Midbrain (tissue), 1 donor: ENCODE measurements around the gene ROBO1.
"Not testable (repeated sequence)": the region's sequence is repeated elsewhere in the genome, so short reads cannot be mapped to it uniquely, and the experiment has no call there.

Source experiments
- DNase-seq: peaks from one replicate; lab custom pipeline; 2025; lab: John Stamatoyannopoulos, UW

Gene ROBO1

DNA sequence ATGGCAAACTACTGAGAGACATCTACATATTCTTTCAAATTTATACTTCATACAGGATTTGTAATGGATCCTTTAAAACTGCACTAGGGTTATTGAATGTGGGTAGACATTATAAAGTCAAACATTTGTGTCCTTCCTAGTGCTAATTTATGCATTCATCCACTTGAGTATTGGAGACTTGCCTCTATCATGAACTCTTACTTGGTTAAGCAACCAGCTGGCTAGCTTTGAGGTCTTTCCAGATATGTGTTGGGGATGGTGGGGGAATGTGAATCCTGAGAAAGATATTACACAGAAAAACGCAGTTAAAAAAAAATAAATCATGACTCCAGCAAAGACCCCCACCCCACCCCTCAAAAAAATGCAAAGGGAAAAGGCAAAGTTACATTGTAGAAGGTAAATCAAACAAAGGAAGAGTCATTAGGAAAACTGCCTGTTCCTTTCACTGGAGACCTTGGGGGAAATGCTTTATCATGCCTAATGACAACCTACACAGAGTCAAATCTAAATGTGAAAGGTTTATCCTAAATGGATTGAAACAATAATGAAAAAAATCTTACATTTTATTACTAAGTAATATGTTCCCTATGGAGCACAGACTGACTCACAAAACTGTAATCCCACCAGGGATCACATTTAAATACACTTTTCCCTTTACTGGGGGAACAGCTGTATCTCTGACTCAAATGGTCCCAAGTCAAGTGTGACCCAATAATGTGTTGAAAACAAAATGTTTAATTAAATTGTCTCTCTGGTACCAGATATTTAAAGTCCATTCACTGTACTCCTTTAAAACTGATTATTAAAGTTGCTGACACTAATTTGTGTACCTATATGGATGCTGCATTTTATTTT, 522.3 kb downstream of the ROBO1 start:
- DNase-seq, result no peak

DNA sequence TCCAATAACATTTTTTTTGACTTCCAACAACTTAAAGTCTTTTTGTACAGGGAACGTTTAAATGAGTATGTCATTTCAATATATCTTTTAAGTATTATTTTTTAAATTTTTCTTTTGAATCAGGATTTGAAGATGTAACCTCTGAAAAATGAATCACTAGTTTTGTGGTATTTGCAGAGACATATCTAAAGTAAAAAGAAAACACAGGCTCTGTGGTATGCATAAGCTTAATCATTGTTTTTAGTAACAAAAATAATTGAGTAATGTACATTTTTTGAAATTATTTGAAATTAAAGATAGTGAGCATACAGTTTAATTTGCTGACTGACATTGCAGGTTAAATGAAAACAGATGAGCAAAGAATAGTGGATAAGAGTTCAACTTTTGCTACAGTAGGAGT, 531.3 kb downstream of the ROBO1 start:
- DNase-seq, result no peak

DNA sequence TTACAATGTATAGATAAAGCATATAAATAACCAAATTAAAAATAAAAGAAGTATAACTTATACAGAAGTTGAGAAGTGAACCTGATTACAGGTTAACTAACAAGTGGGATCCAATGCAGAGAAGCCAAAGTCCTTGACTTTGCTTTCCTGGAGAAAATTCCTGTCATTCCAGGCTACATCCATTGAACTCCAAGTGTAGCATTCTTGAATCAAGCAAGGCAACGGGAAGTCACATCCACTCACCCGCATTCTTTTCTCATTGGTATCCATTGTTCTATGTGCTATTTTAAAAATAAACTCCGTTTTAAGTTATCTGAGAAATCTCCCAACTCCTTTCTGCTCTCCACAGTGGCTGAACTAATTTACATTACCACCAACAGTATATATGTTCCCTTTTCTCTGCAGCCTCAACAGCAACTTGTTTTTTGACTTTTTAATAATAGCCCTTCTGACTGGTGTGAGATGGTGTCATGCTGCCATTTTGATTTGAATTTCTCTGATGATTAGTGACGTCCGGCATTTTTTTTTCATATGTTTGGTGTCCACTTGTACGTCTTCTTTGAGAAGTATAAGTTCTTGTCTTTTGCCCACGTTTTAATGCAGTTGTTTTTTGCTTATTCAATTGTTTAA, 534.3 kb downstream of the ROBO1 start:
- DNase-seq, result no peak

DNA sequence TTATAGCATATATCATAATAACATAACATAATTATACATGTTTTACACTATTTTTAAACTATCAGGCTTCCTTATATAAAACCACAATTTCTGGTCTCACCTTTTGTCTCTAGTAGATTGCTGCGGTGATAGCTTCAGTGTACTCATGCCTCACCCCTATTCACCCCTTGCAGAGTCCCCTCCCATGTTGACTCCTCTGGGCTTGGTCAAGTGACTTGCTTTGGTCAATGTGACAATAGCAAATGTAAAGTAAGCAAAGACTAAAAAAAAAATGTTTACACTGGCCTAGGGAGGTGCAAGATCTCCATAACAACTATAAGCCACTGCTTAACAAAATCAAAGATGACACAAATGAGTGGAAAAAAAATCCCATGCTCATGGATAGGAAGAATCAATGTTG, 537.5 kb downstream of the ROBO1 start:
- no peak for DNase-seq

DNA sequence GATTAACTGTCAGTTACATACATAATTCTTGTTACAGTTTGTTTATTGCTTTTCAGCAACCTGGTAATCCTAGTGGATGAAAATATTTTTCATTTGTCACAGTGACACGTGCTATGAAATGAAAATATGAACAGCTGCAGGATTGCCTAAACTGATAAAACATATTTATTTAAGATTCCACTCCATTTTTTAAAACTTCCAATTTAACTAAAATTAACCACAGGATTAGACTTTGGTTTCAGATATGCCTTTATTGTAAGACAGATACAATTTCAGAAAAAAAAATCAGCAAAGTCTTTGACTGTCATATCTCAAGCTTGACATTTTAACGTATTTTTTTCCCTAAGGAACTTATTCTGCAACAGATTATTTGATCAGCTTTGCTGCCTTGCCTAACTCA, 550.7 kb downstream of the ROBO1 start:
- no peak for DNase-seq

DNA sequence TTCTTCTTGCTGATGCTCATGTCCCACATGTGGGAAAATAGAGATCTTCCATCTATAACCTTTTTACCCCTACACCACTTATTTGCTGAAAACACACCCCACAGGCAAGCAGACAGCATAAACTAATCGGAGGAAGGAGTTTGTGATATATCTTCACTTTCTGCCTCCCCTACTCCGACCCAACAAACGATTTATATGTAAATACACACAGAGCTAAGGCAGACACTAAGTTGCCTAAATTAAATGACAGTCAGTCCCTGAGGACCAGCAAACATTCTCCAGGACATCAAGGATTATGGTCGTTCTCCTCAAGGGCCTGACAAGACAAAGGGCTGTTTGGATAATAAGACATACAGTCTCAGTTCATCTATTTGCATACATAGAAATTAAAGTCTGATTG, 552.5 kb downstream of the ROBO1 start:
- no peak for DNase-seq

DNA sequence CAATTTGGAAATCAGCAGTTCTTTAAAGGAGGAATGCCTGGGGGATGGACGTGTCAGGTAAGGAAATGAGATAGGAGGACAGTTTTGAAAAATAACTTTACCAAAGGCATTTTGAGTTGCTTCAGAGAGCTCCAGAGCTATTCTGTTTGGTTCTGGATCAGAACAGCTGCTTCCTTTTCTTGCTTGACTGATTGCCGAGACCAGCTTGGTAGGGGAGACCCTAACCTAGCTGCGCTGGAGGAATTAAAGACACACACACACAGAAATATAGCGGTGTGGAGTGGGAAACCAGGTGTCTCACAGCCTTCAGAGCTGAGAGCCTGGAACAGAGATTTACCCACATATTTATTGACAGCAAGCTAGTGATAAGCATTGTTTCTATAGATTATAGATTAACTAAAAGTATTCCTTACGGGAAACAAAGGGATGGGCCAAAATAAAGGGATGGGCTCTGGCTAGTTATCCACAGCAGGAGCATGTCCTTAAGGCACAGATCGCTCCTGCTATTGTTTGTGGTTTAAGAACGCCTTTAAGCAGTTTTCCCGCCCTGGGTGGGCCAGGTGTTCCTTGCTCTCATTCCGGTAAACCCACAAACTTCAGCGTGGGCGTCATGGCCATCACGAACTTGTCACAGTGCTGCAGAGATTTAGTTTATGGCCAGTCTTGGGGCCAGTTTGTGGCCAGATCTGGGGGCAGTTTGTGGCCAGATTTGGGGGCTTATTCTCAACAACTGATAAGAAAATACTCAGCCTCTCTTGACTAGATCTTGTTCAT, 556.0 kb downstream of the ROBO1 start:
- DNase-seq, result no peak

DNA sequence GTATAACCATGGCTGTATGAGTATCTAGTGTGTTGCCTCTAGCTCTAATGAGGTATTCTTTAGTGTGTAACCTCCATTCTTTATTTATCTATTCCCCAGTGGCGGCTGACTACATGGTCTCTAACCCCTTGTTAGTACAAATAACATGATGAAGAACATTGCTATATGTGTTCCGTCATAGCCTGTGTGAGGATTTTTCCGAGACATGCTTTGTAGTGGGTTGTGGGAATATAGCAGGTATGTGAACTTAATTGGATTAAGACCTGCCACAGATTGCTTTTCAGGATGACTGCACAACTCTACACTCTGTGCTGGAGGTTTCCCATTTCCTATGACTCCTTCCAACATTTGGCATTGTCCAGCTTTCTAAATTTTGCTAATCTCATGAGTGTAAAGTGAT, 563.4 kb downstream of the ROBO1 start:
- no peak for DNase-seq

DNA sequence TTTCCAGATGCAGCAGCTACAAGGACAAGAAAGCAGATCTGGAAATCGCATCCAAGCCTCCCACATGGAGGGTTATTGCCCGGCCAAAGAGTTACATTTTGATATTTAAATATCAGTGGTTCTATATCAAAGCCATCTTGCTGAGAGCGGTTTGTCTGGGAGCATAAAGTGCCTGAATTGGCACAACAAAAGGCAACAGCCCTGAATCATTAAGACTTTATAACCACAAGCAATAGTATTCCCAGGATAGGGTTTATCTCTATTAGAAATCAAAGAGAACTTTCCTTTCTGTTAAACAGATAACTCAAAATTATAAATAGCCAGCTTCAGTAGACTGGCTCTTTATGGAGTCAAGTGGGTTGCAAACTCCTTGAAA, 564.7 kb downstream of the ROBO1 start:
- no peak for DNase-seq

DNA sequence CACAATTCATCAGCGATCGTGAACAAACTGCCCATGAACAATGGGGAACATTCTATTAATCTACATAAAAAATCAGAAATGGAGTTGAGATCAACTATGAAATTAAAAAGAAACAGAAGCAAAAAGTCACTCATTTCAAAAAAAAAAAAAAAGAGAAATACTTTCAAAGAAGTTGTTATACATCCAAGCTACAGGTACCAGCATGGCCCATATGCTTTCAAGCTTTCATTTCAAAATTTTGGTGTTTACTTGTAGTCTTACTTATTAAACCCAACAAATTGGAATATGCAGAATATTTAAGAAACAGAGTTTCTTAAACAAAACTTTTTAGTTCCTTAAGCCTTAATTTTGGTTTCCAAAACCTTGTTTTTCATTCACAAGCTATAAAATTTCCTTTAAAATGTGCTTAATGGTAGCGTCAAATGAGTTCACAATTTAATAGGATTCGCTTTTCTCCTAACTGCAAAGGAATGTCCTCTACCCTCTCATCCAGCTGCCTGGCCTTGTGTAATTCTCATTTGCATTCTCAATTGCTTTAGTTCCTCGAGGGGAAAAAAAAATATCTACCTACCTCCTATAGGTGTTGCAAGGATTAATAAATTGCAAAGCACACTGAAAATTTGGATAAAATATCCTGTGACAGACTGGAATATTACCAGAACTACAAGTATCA, 565.2 kb downstream of the ROBO1 start:
- no peak for DNase-seq

DNA sequence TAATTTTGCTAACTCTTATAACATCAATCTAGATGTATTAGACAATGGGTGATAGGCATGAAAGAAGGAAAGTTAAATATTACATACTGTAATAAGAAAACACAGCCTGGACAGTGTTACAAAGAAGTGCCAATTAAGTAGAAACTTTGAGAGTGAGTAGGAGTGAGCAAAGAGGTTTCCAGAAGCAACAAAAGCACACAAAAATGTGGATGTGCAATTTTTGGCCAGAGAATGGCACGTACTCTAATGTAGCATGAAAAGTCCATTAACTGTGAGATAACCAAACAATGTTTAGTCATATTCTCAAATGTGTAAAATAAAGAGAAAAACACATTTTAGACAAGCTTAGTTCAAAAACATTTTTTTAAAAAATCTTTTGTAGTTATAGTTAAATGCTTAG, 567.3 kb downstream of the ROBO1 start:
- DNase-seq, result no peak

DNA sequence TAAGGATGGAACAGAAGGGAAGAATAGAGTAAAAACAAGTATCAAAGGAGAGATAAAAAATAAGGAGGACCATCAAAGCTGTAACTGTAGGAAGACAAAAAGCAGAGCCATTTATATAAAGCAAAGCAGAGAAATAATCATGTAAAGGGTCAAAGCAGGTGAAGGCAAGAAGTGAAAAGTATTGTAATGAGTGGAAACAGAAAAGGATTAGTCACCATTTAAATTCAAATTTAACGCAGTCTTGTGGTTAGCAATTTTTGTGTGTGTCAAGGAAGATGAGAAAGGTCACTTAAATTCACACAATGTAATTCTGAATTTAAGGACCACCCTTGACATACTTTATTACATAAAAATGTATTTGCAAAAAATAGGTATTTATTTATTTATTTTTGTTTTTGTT, 567.8 kb downstream of the ROBO1 start:
- no peak for DNase-seq

DNA sequence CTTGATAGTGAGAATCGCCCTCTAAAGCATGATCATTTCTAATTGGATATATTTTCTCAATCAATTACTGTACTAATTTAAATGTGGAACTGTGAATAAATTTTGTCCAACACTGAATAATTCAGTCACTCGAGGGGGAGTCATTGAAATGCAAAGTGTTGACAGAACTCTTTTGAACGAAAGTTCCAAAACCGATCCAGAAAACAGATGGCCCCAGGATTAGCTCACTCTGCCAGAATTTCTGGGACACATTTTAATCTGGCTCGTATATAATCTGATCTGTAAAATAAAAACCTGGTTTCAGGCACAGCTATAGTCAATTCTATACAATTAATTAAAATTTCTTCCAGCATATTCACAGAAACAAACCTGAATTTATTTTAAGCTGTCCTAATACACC, 580.4 kb downstream of the ROBO1 start:
- DNase-seq, result no peak

DNA sequence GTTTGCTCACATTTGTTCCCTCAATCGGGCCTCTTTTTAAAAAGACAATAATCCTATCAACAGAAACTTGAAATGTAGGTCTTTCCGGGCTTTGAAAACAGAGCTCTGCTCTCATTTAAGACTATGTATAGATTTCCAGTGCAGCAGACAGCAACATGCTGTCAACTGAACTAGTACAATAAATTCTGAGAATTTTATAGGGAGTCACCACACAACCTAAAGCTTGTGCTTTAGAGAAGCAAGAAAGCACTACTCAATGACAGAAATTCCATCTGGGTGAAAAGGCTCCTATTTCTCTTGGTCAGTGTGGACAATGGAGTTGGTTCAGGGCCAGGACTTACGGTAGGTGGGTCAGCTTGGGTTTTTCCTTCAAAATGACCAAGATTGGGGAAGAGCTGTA, 583.5 kb downstream of the ROBO1 start:
- no peak for DNase-seq

DNA sequence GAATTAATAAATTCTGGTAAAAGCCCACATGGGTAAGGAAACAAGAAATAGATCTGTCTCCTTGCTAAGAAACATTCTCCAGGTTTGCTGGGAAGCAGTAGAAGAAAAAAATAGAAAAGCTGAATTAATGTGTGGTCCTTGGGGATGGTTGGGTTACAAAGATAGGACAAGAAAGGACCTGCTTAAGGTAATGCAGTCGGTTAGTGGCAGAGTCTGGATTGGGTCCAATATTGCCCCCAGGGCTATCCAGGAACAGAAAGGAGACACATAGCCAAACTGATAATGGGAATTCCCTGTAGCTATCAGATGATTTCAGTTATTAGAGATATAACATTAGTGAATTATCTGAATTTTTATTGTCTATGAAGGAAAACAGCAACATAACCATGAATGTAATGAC, 584.3 kb downstream of the ROBO1 start:
- DNase-seq, result no peak

DNA sequence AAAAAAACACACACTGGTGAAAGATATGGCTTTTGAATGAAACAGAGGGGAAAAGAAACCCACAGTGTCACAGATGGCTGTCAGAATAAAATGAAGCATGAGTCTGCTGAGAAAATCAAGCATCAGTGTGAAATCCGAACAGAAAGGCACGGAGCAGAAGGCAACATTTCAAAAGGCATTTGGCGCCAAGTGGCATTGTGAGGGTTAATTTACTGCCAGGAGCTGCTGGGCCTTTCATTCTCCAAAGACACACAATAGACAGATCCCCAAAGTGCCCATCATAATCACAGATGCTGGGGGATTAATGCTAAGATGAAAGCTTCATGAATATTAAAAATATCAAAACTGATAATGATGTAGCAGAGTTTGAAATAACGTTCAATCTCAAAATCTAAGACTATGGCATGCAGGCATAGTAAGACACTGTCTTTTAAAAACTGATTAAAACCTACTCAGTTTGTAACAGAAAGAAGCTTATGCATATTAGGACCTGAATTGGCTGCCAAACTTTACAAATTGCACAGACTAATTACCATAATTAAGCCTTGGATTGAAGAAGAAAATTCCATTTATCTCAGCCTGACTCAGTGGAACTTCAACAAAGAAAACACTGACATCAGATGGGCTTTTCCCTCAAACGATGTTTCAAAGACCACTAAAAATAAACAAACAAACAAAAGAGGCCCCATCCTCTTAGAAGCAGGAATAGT, 589.2 kb downstream of the ROBO1 start:
- DNase-seq, result no peak

DNA sequence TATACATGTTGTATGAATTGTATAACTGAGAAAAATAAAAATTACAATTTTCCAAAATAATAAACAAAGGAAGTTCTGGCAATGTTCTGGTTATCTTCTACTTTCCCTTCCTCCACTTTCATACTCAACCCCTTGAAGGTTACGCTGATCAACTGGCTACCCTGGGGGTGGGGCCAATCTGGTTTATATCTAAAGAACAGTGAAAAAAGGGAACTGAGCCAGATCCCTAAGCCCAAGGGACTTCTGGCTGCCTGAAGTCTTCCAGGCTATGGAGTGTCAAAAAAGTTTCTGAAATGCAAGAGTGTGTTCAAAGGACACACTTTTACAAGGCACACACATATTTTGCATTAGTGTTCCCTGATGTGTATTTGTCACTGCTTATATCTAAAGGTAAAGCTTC, 591.9 kb downstream of the ROBO1 start:
- DNase-seq, result no peak

DNA sequence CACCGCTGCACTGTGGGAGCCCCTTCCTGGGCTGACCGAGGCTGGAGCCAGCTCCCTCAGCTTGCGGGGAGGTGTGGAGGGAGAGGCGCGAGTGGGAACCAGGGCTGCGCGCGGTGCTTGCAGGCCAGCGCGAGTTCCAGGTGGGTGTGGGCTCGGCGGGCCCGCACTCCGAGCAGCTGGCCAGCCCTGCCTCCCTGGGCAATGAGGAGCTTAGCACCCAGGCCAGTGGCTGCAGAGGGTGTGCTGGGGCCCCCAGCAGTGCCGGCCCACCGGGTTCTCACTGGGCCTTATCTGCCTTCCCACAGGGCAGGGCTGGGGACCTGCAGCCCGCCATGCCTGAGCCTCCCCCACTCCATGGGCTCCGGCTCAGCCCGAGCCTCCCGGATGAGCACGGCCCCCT, 594.5 kb downstream of the ROBO1 start:
- DNase-seq, result not testable (repeated sequence)

DNA sequence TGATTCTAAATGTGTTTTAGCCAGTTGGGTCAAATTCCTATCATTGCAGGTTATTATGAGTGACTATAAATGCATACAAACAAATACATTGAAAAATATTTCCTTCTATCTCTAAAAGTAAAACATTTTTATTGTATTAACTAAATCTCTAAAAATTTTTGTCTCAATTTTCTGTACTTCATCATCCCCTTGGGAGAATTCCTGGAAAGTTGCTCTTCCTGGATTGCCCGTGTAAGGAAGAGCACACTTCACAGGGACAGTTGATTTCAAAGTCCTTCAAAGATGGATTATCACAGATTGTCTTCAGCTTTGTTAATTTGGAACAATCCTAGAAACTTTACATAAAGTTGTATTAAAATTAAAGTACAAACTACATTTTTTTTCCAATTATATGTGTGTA, 595.6 kb downstream of the ROBO1 start:
- DNase-seq, result no peak

DNA sequence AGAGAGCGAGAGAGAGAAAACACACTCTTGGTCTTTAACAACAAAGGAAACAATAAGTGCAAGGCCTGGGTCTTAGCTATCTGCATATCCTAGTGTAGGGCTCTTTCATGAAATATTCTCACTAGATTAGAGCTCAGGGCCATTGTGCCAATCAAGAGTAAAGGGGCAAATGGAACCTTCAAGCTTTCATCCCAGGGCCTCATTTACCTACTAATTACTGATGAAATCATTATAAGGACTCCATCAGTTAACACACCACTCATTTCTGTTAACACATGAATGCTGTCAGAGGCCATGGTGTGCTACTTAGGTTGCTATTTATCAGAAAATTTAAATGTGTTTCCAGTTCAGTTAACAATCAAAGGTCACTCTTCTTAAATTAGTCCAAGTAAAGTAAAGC, 597.8 kb downstream of the ROBO1 start:
- DNase-seq, result no peak

DNA sequence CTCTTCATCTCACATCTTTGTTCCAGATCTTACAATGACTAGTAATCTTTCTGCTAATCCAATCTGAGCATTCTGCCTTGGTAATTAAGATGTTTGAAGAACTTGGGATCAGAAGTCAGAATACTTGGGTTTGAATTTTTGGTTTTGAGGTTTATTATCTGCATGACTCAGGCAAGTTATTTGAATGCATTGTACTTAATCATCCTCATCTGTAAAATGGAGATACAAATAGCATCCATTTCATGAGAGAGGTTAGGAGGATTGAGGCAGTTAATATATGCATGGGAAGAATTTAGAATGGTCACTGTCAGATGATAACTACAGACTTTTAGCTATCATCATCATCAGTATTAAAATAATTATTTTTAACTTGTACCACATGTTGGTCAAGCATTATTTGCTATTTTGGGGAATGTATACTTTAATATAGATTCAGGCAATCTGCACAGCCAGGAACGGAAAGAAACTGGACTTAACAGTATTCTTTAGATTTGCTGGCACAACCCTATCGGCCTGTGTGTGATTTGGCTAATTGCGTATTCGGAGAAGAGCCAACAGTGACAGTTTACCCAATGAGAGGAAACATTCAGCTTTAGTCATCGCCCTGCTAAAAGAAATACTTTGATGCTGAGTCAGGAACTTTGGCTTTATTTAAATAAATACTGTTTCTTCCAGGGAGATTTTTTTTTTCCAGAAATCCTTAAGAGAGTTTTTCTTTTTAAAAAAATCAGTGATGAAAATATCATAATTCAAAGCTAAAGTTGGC, 600.0 kb downstream of the ROBO1 start:
- DNase-seq, result no peak
